PC-9 (cell line): ENCODE results near the gene CDH15.

ENCODE experiments used
- EZH2 ChIP-seq: fragments of 200-600 bp; sonication (generic); IDR thresholded peaks from 2 replicates; pipeline ENCODE4 v1.8.0; 2017; ENCODE audit warnings: antibody characterized with exemption, low read depth
- TF ChIP-seq, protein P1 (sequence below): fragments of 200-600 bp; sonication (generic); conservative IDR thresholded peaks from 2 replicates; pipeline ENCODE4 v1.6.1; 2017; ENCODE audit warnings: mixed run types, antibody characterized with exemption, mild to moderate bottlenecking, moderate library complexity

DNA sequence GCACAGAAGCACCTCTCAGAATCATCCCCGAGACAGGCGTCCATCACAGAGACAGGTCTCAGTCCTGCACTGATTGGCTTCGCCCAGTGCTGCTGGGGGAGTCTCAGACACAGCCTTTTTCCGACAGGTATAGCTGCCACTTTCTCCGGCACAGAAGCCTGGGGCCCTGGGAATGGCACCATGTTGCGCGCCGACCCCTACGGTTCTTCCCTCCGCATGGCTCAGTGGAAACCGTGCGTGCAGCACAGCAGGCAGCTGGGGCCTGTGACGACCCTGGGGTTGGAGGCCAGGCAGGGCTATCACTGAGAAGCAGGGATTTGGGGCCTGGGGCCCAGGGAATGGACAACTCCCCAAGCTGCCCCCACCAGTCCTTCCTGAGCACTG, 29.7 kb upstream of the CDH15 start:
- TF ChIP-seq, protein P1, sequence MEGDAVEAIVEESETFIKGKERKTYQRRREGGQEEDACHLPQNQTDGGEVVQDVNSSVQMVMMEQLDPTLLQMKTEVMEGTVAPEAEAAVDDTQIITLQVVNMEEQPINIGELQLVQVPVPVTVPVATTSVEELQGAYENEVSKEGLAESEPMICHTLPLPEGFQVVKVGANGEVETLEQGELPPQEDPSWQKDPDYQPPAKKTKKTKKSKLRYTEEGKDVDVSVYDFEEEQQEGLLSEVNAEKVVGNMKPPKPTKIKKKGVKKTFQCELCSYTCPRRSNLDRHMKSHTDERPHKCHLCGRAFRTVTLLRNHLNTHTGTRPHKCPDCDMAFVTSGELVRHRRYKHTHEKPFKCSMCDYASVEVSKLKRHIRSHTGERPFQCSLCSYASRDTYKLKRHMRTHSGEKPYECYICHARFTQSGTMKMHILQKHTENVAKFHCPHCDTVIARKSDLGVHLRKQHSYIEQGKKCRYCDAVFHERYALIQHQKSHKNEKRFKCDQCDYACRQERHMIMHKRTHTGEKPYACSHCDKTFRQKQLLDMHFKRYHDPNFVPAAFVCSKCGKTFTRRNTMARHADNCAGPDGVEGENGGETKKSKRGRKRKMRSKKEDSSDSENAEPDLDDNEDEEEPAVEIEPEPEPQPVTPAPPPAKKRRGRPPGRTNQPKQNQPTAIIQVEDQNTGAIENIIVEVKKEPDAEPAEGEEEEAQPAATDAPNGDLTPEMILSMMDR, result no peak
- TF ChIP-seq EZH2, result no peak
